Midbrain (tissue), 1 donor: ENCODE data around the gene TRIP10.

Experiments used
- DNase-seq: peaks from one replicate; lab custom pipeline; 2025; lab: John Stamatoyannopoulos, UW

TRIP10 gene

GRCh38 chr19:6725513-6726231, 13.8 kb upstream of the TRIP10 start:
- no peak for DNase-seq

DNA sequence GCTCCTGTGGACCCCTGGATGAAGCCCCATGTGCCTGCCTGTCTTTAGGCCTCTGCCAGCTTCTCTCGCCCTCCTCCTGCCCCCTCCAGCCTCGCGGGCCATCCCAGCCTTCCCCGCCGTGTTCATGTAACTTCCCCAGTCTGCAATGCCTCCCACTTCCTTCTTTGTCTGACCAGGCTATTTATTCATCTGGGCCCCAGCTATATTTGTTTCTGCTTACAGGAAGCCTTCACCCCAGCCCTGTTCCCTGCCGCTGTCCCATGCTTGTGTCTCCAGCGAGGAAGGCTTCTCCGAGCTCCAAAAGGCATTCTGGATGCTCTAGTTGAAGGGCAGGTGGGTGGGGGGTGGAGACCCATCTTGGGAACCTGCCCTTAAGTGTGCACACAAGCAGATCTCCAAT, 11.1 kb upstream of the TRIP10 start:
- DNase-seq = peak; percentile 35

DNA sequence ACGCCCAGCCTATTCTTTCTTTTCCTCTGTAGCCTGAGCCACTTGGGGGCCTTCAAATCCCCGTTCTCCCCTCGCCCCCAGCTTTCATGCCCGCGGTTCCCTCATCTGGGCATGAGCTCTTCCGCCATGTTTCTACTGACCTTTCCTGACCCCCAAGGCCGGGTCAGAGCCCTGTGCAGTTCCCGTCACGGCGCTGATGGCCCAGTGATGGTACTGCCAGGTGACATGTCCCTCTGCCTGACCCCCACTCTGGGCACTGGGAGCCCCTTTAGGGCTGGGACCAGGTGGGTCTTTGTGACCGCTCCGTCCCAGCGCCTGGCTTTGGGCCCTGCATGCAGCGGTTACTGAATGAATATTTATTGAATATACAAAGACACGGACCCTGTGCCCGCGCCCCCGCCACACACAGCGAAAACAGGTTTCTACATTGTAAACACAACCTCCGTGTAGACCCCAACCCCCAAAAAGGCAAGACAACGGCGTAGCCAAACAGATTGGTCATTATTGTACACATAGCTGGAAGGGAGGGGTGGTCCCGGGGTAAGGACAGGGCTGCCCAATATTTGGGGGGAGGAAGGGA, 9.8 kb upstream of the TRIP10 start:
- DNase-seq = no peak

DNA sequence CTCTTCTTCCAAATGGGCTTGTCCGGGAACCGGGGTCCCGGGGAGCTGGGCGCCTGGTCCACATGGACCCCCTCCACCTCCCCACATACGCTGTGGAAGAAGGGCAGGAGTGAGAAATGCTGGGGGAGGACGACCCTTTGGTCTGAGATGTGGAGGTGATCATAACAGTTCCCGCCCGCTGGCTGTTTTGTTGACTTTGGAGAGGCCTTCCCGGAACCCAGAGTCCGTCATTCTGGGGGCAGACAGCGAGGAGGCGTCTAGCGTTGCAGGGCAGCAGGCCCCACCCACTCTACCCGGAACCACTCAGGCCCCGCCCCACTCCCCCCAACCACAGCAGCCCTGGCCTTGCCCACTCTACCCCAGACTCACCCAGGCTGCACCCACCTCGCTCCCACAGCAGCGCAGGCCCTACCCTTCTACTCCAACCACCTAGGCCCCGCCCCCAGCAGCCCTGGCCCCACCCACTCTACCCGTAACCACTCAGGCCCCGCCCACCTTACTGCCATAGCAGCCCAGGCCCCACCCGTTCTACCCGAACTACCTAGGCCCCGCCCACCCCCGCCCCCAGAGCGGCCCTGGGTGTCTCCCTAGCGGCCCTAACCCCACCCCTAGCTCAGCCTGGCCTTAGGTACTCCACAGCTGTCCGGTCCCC, 9.2 kb upstream of the TRIP10 start:
- peak; percentile 28 for DNase-seq

GRCh38 chr19:6730941-6731670, 8.4 kb upstream of the TRIP10 start:
- DNase-seq = no peak

DNA sequence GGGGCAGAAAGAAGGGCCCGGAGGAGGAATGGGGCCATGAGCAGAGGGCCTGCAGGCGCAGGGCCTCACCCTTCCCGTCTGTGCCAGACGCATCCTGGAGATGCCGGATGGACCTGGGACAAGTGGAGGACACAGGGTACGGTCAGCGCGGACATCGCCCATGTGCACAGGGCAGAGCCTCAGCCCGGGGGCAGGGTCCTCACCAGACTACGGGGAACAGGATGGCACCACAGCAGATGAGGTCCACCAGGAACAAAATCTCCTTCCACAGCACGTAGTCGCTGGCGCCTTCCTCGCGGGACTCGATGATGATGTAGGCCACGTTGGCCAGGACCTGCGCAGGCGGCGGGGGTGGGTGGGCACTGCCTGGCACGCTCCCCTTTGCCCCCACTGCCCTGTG, 7.7 kb upstream of the TRIP10 start:
- no peak for DNase-seq

GRCh38 chr19:6732803-6733337, 6.6 kb upstream of the TRIP10 start:
- no peak for DNase-seq

DNA sequence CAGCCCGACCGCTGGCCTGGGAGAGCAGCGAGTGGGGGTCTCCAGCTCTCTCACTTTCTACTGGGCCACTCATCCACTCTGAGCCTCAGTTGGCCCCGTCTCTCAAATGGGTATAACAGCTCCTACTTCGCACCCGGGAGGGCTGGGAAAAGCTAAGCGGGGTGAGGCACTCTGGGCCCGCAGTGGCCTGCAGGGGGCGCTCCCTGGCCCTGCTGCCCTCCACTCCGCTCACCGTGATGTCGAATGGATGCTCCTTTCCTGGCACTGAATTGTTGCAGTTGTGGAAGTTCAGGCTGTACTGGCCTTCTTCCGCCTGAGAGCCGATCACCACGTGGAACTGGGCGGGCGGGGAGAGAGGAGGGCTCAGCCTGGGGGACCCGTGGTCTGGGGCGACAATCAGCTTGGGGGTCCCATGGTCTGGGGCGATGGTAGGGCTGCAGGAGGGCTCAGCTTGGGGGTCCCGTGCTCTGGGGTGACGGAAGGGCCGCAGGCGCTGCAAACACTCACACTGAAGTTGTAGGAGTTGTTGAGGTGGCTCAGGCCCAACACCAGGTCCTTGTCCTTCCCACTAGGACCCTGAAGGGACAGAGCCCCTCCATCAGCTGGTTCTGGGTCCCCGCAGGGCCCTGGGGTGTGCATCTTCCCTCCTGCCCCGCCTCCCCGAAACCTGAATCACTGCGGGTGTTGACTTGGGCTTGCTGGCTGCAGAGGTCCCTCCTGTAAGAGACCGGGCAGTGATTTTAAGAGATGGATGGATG, 6.0 kb upstream of the TRIP10 start:
- DNase-seq = no peak

- no peak for DNase-seq
These were observed 5.3 kb upstream of the TRIP10 start for GRCh38 chr19:6734096-6734696.

DNA sequence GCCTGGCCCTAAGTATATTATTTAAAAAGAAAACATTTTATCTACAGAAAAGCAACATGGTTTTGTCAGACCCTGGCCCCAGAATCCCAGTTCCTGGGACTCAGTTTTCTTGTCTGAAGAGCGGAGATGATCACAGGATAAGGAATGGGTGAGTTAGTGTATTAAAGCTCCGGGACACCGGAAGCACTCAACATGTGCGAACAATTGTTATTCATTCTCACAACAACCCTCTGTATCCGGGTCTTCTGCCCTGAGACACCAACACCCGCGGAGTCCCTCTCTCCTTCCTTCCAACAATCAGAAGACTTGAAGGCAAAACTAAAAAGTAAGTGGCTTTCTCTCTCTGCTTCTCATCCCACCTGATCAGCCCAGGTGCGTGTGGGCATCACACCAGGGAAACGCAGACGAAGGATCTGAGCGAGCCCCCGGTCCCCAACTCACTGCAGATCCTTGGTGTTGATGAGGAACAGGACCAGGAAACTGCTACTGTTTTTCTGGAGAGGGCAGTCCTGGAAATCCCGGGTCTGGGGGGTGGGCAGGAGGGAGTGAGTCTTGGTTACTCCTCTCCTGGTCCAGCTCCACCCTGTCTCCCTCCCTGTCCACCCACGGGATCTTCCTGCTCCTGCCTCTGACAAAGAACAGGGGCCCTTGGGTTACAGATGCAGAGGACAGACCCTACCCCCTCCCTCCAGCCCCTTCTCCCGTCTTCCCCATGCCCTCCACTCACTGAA, 4.1 kb upstream of the TRIP10 start:
- DNase-seq = no peak

DNA sequence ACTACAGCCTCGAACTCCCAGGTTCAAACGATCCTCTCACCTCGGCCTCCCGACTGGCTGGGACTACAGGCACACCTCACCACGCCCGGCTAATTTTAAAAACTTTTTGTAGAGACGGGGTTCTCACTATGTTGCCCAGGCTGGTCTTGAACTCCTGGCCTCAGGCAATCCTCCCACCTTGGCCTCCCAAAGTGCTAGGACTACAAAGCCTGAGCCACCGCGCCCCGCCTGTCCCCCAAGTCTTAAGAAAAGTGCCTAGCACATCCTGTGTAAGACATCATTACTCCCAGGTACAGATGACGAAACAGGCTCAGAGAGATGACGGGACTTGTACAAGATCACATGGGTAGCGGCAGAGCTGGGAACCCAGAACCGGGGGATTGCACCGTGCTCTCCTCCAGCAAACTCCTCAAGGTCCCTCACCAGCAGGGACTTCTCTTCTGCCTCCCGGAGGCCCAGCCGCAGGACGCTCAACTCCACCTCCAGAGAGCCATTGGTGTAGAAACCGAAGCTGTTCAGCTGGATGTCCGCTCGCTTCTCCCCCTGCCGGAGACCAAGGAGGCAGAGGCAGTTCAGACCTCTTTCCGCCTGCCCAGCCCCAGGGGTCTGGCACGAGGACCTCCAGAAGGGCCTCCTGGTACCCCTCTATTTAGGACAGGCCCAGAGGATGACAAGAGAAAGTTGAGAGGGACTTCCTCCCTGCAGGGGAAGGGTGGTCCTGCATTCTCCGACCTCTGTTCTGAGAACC, 3.1 kb upstream of the TRIP10 start:
- peak; percentile 51 for DNase-seq

GRCh38 chr19:6736917-6737283, 2.6 kb upstream of the TRIP10 start:
- DNase-seq = peak; percentile 47

DNA sequence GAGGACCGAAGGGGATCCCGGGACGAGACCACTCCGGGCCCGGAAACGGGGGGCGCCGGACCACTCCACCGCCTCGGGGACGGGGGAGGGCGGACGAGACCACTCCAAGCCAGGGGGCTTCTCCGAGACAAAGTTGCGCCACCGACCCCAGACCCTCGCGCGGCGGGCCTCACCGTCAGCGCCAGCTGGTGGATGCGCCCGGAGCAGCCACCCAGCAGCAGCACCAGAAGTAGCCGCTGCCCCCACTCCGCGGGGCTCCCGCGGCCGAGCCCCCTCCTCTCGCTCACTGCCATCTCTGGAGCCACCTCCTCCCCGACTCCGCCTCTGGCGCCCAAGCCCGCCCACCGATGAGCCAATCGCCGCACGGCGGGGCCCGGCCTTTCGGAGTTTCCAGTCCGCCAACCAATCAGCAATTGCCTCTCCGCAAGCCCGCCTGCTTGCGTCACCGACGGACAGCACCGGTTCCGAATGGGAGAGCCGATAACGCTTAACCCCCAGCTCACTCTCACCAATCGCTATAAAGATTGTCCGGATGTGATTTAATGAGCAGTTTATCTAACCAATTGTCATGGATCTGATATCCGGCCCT, 2.1 kb upstream of the TRIP10 start, which contains the start of gene GPR108:
Gene GPR108 (minus strand): TSS at position 297 of the 589 bp plus-strand sequence. CDS start 4 bp downstream, at position 293.
- peak; percentile 100 for DNase-seq

DNA sequence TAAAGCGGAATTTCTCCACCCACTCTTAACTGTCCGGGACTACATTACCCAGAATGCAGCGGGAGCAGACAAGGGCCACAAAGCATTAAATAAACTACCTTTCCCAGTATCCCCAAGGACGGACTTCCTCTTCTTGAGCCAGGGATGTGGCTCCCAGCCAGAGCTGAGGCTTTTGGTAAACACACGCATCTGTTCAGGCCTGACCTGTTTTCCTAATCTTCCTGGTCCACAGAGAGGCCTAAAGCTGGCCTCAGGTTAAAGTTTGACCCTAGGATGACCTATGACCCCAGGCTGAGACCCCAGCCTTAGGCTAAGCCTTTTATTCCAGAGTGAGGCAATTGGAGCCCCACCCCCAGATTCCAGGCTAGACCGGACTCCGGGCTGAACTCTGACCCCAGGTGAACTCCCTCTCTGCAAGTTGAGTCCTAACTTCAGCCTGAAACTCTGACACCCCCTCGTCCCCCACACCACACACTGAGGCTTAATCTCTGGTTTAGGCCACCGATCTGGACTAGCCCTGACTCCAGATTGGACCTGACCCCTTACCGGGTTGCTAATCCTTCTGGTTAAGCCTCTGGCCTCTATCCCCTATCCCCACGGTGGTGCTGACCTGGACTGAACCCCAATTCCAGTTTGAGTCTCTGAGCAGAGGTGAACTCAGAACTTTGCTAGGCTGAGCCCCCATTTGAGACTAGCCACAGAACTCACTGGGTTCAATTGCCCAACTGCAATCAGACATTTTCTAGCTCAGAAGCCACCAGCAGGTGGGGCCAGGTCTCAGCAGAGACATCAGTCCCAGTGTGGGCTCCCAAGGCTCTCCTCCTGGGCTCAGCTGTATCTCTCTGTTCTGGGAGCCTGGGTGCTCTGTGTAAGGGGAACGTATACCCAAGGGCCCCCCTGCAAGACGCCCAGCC, 1.4 kb upstream of the TRIP10 start:
- peak; percentile 75 for DNase-seq

- DNase-seq = peak; percentile 48
These were observed 592 bp upstream of the TRIP10 start for GRCh38 chr19:6738787-6739389.

- DNase-seq = no peak
These were observed 556 bp downstream of the TRIP10 start for GRCh38 chr19:6739883-6740588.
